ENCODE results near the gene B3GAT2.

GRCh38 chr6:70831427-70831826 lies 125.4 kb downstream of the B3GAT2 start:
- TF ChIP-seq GABPA (IDR thresholded peaks at IDR 0.05; ENCODE audit: low read depth, low read length) (no peak), GABPA (CRISPR knock-in tag; IDR thresholded peaks at IDR 0.05; ENCODE audit: low read depth) (no peak), CTCF (CRISPR knock-in tag; IDR thresholded peaks at IDR 0.05) (no peak), MIXL1 (CRISPR knock-in tag; IDR thresholded peaks at IDR 0.05) (no peak), ZBTB33 (CRISPR knock-in tag; IDR thresholded peaks at IDR 0.05) (no peak), ZNF652 (CRISPR knock-in tag; IDR thresholded peaks at IDR 0.05; ENCODE audit: borderline replicate concordance, low read depth) (no peak), POLR2AphosphoS2 (IDR thresholded peaks at IDR 0.05; ENCODE audit: low read depth, low read length) (no peak), MXI1 (IDR thresholded peaks at IDR 0.05; ENCODE audit: borderline replicate concordance, low read depth, low read length) (no peak), CHCHD3 (CRISPR knock-in tag; IDR thresholded peaks at IDR 0.05) (no peak)

Data from HepG2 (cell line).